Fibroblast of skin of abdomen (primary cell): ENCODE data around the gene SYT13.

ENCODE experiments used
- DNase-seq: peaks from one replicate; pipeline ENCODE4 v3.0.0-alpha.2; 2013

The SYT13 gene

GRCh38 chr11:45216031-45216430 is 70.1 kb downstream of the SYT13 start:
- no peak for DNase-seq

GRCh38 chr11:45215098-45215865 is 70.9 kb downstream of the SYT13 start:
- DNase-seq = no peak

- DNase-seq = no peak
Observed at GRCh38 chr11:45213717-45214116, 72.4 kb downstream of the SYT13 start.

- no peak for DNase-seq
Observed at GRCh38 chr11:45213316-45213665, 72.8 kb downstream of the SYT13 start.

GRCh38 chr11:45212566-45213315 is 73.4 kb downstream of the SYT13 start:
- DNase-seq = no peak

- no peak for DNase-seq
Observed at GRCh38 chr11:45211732-45212131, 74.4 kb downstream of the SYT13 start.

- DNase-seq = no peak
Observed at GRCh38 chr11:45210846-45211245, 75.3 kb downstream of the SYT13 start.

- DNase-seq = peak; percentile 54
Observed at GRCh38 chr11:45209891-45210699, 76.0 kb downstream of the SYT13 start.

GRCh38 chr11:45209000-45209879 is 76.9 kb downstream of the SYT13 start:
- no peak for DNase-seq

- no peak for DNase-seq
Observed at GRCh38 chr11:45208135-45208534, 78.0 kb downstream of the SYT13 start.

- no peak for DNase-seq
Observed at GRCh38 chr11:45205978-45206377, 80.2 kb downstream of the SYT13 start.

GRCh38 chr11:45204761-45205160 is 81.4 kb downstream of the SYT13 start:
- no peak for DNase-seq

- DNase-seq = no peak
Observed at GRCh38 chr11:45193695-45194094, 92.4 kb downstream of the SYT13 start.
